Ovary (tissue), 3 donors: ENCODE results near the gene POU4F1.

Experiments
- EP300 ChIP-seq: sonication (generic); formaldehyde crosslinking; IDR thresholded peaks from one replicate; pipeline ENCODE4 v1.6.1; 2017; ENCODE audit warnings: antibody characterized with exemption
- TF ChIP-seq, protein P1 (sequence below), 3 donors: fragments of 450-650 bp in 2 of 3; fragments of 200-600 bp in 1 of 3; IDR thresholded peaks; one replicate each; pipeline versions ENCODE4 v1.5.1 to v1.8.0; 2016 to 2022; ENCODE audit warnings: antibody characterized with exemption in 3 of 3, mild to moderate bottlenecking in 1 of 3
- donor health status: DM: no; HTN: no; CAD: no.

DNA sequence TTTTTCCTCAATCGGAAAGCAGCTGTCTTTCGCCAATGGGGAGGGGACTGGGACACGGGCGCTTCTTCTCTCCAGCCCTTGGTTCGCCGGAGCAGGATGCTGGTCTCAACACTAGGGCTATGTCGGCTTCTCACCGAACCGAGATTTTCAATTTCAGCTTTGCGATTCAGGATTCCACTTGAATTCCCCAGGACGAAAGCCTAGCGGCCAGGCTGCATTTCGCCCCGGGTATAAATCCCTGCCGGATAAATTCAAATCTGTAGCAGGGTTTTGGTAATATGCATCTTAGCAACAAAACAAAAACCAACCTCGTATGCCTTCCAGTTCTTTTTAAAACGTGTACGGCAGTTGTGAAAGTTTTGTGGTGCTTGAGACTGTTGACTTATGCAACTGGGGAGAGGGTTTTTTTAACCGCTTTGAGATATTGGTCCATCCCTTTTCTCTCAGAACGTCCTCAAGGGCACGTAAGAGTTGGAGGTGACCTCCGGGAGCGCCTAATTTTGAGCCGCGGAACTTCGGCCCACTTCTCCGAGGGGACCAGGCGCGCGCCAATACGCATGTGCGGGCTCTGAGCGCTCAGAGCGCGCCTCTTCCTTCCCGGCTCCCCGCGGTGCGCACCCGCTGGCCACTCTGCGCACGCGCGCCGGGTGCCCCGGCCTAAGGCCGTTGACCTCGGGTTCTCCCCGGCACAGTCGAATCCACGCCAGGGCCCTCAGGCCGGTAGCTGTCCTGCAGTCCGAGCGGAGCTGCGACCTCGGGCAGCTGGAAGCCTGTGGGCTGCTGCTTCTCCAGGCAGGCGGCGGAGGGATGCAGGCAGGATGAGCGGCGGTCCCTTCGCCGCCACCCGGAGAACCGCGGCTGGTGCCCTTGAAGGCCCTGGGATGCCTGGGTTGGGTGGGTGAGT lies 7.6 kb downstream of the POU4F1 start:
- TF ChIP-seq EP300 = no peak
- TF ChIP-seq, protein P1, sequence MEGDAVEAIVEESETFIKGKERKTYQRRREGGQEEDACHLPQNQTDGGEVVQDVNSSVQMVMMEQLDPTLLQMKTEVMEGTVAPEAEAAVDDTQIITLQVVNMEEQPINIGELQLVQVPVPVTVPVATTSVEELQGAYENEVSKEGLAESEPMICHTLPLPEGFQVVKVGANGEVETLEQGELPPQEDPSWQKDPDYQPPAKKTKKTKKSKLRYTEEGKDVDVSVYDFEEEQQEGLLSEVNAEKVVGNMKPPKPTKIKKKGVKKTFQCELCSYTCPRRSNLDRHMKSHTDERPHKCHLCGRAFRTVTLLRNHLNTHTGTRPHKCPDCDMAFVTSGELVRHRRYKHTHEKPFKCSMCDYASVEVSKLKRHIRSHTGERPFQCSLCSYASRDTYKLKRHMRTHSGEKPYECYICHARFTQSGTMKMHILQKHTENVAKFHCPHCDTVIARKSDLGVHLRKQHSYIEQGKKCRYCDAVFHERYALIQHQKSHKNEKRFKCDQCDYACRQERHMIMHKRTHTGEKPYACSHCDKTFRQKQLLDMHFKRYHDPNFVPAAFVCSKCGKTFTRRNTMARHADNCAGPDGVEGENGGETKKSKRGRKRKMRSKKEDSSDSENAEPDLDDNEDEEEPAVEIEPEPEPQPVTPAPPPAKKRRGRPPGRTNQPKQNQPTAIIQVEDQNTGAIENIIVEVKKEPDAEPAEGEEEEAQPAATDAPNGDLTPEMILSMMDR (IDR thresholded peaks at IDR 0.05) = no peak
